ENCODE results near the gene TNFAIP1.

Gene TNFAIP1

DNA sequence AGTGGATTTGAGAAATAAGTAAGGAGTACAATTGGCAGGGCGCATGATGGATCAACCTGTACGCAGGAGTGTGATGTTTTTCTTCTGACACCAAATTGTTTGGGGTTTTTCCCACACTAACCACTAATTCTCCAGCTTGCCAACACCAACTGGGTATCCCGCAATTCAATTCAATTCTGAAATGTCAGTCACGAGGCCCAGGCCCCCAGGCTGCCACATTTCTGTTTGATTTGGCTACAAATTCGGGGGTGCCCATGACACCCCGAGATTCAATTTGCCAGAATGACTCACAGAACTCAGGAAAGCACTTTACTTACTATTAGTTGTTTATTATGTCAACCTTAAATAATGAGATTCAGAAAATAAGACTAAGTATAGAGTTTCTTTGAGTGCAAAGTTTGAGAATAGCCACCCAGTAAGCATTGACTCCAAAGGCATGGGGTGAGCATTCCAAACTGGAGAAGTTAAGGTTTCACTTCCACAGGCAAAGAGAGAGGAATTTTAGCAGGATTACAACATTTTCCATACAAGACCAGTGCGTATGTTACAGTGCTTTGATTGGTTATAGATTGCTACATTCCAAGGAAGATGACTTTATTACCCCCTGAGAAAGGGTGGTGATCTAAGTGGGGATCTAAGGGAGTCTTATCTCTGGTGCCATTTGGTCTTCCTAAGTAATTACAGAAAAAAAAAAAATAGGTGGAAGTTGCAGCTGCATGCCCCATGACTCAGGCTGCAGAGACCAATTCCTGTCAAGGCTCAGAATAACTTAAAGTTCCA is 59.0 kb downstream of the TNFAIP1 start:
- no peaks in the 10 kb centered on the region for H3K9me3 ChIP-seq (ENCODE audit: control insufficient read depth in 5 of 5, low read length in 5 of 5)
- peaks cover 3 to 48% (median 38%) of the 10 kb centered on the region in 5 donors for H3K36me3 ChIP-seq (ENCODE audit: control insufficient read depth in 5 of 5, insufficient read depth in 5 of 5, low read length in 5 of 5)
- peaks cover 7 to 30% (median 23%) of the 10 kb centered on the region in 5 donors for H3K4me1 ChIP-seq (ENCODE audit: control insufficient read depth in 5 of 5, insufficient read depth in 5 of 5, low read length in 5 of 5)
- no peak overlapping the region for H3K27ac ChIP-seq (ENCODE audit: low read depth, low read length)
- H3K27me3 ChIP-seq (ENCODE audit: control insufficient read depth in 5 of 5, insufficient read depth in 4 of 5, low read length in 5 of 5) = no peaks in the 10 kb centered on the region
- no peak overlapping the region for H3K4me3 ChIP-seq (ENCODE audit: low read depth in 1 of 5, low read length in 5 of 5)
- no peak overlapping the region for H3K9ac ChIP-seq (ENCODE audit: low read length in 5 of 5)

DNA sequence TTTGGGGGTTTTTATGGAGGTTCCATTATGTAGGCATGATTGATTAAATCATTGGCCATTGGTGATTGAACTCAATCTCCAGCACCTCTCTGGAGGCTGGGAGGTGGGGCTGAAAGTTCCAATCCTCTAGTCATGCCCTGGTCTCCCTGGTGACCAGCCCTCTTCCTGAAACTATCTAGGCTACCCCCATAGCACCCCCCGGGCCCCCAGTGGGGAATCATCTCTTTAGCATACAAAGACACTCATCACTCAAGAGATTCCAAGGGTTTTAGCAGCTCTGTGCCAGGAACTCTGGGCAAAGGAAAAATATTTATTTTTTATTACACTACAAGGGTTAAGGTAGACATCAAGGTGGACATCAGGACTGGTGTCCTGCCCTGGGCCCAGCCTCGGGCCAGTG is 59.9 kb downstream of the TNFAIP1 start:
- H3K27ac ChIP-seq (ENCODE audit: low read depth, low read length) = no peak overlapping the region
- H3K36me3 ChIP-seq (ENCODE audit: control insufficient read depth in 5 of 5, insufficient read depth in 5 of 5, low read length in 5 of 5) = peaks cover 3 to 48% (median 36%) of the 10 kb centered on the region in 5 donors
- H3K4me3 ChIP-seq (ENCODE audit: low read depth in 1 of 5, low read length in 5 of 5) = no peak overlapping the region
- H3K9me3 ChIP-seq (ENCODE audit: control insufficient read depth in 5 of 5, low read length in 5 of 5) = no peaks in the 10 kb centered on the region
- no peaks in the 10 kb centered on the region for H3K27me3 ChIP-seq (ENCODE audit: control insufficient read depth in 5 of 5, insufficient read depth in 4 of 5, low read length in 5 of 5)
- no peak overlapping the region for H3K9ac ChIP-seq (ENCODE audit: low read length in 5 of 5)
- H3K4me1 ChIP-seq (ENCODE audit: control insufficient read depth in 5 of 5, insufficient read depth in 5 of 5, low read length in 5 of 5) = peaks cover 7 to 30% (median 24%) of the 10 kb centered on the region in 5 donors

DNA sequence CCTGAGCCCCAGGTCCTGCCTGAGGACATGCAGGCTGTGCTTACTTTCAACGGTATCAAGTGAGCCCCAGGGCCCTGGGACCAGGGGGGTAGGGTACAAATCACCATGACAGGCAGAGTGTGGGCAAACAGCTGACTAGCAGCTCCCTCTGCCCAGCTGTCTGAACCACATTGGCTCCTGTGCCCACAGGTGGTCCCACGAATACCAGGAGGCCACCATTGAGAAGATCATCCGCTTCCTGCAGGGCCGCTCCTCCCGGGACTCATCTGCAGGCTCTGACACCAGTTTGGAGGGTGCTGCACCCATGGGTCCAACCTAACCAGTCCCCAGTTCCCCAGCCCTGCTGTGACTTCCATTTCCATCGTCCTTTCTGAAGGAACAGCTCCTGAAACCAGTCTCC is 60.4 kb downstream of the TNFAIP1 start:
- H3K36me3 ChIP-seq (ENCODE audit: control insufficient read depth in 5 of 5, insufficient read depth in 5 of 5, low read length in 5 of 5) = peaks cover 1 to 48% (median 35%) of the 10 kb centered on the region in 5 donors

More for the DNA sequence above, 60.4 kb downstream of the TNFAIP1 start:
- Histone ChIP-seq H3K9ac (ENCODE audit: low read length in 5 of 5) (no peak overlapping the region), H3K9me3 (ENCODE audit: control insufficient read depth in 5 of 5, low read length in 5 of 5) (no peaks in the 10 kb centered on the region), H3K27ac (ENCODE audit: low read depth, low read length) (no peak overlapping the region), H3K27me3 (ENCODE audit: control insufficient read depth in 5 of 5, insufficient read depth in 4 of 5, low read length in 5 of 5) (no peaks in the 10 kb centered on the region), H3K4me3 (ENCODE audit: low read depth in 1 of 5, low read length in 5 of 5) (no peak overlapping the region), H3K4me1 (ENCODE audit: control insufficient read depth in 5 of 5, insufficient read depth in 5 of 5, low read length in 5 of 5) (peaks cover 7 to 31% (median 24%) of the 10 kb centered on the region in 5 donors)
